ENCODE results near the gene LRRC63.

The LRRC63 gene

GRCh38 chr13:46288570-46289259, 77.0 kb downstream of the LRRC63 start:
- POLR2A ChIA-PET (ENCODE audit: low non-redundant PET), result no interaction called here
- no peak overlapping the region for H3K27ac ChIP-seq
- CTCF ChIA-PET, result interaction anchor here (0.6 to 0.9 kb wide), 3 partner anchors 12 to 223 kb away, joined by 3 to 5 read pairs (median 4); no protein-coding TSS in a partner anchor
- DNase-seq (ENCODE audit: low spot score), result peak; percentile 24
- TF ChIP-seq CTCF (conservative IDR thresholded peaks at IDR 0.05; ENCODE audit: low read depth), result peak; percentile 43

- ChIA-PET CTCF (interaction anchor here (0.6 to 0.9 kb wide), 5 partner anchors 13 to 304 kb away, joined by 3 to 5 read pairs (median 4); no protein-coding TSS in a partner anchor), POLR2A (ENCODE audit: low non-redundant PET) (no interaction called here)
- DNase-seq (ENCODE audit: low spot score), result no peak
- TF ChIP-seq CTCF (conservative IDR thresholded peaks at IDR 0.05; ENCODE audit: low read depth), result peak; percentile 5; the same call in 1 of the 2 replicates
- H3K27ac ChIP-seq, result no peak overlapping the region
Observed at GRCh38 chr13:46289260-46289955, 77.7 kb downstream of the LRRC63 start.

GRCh38 chr13:46290434-46290833, 78.7 kb downstream of the LRRC63 start:
- ChIA-PET POLR2A (ENCODE audit: low non-redundant PET) (no interaction called here), CTCF (interaction anchor here (0.7 kb wide), 1 partner anchor 21 kb away, joined by 3 read pairs; no protein-coding TSS in a partner anchor)
- TF ChIP-seq CTCF (conservative IDR thresholded peaks at IDR 0.05; ENCODE audit: low read depth), result no peak
- no peak overlapping the region for H3K27ac ChIP-seq
- DNase-seq (ENCODE audit: low spot score), result no peak

GRCh38 chr13:46293436-46293835, 81.7 kb downstream of the LRRC63 start:
- ChIA-PET CTCF (no interaction called here), POLR2A (ENCODE audit: low non-redundant PET) (no interaction called here)
- H3K27ac ChIP-seq, result no peak overlapping the region
- no peak for TF ChIP-seq CTCF (conservative IDR thresholded peaks at IDR 0.05; ENCODE audit: low read depth)
- DNase-seq (ENCODE audit: low spot score), result no peak

GRCh38 chr13:46295491-46296114, 83.9 kb downstream of the LRRC63 start:
- TF ChIP-seq CTCF (conservative IDR thresholded peaks at IDR 0.05; ENCODE audit: low read depth), result no peak
- ChIA-PET POLR2A (ENCODE audit: low non-redundant PET) (no interaction called here), CTCF (interaction anchor here (0.6 to 0.7 kb wide), 3 partner anchors 24 to 623 kb away, joined by 3 read pairs; no protein-coding TSS in a partner anchor)
- H3K27ac ChIP-seq, result peak overlapping the region; percentile 82
- no peak for DNase-seq (ENCODE audit: low spot score)

- CTCF ChIA-PET, result interaction anchor here (0.6 to 0.7 kb wide), 2 partner anchors 24 to 624 kb away, joined by 3 read pairs; no protein-coding TSS in a partner anchor
- no peak for TF ChIP-seq CTCF (conservative IDR thresholded peaks at IDR 0.05; ENCODE audit: low read depth)
- peak overlapping the region; percentile 82 for H3K27ac ChIP-seq
- peak; percentile 22 for DNase-seq (ENCODE audit: low spot score)
- POLR2A ChIA-PET (ENCODE audit: low non-redundant PET), result no interaction called here
Observed at GRCh38 chr13:46296115-46296822, 84.5 kb downstream of the LRRC63 start.

All from RWPE1 (cell line).